HG03095 (cell line): ENCODE measurements around the gene CACNA1A.
"Not testable (repeated sequence)": the region's sequence is repeated elsewhere in the genome, so short reads cannot be mapped to it uniquely, and the experiment has no call there.

Experiments used
- ATAC-seq: cut with Tn5 transposase; IDR thresholded peaks from one replicate; pipeline ENCODE4 v1.9.1; 2021; ENCODE audit warnings: moderate library complexity; ENCODE audit not compliant: unreplicated experiment

CACNA1A gene

DNA sequence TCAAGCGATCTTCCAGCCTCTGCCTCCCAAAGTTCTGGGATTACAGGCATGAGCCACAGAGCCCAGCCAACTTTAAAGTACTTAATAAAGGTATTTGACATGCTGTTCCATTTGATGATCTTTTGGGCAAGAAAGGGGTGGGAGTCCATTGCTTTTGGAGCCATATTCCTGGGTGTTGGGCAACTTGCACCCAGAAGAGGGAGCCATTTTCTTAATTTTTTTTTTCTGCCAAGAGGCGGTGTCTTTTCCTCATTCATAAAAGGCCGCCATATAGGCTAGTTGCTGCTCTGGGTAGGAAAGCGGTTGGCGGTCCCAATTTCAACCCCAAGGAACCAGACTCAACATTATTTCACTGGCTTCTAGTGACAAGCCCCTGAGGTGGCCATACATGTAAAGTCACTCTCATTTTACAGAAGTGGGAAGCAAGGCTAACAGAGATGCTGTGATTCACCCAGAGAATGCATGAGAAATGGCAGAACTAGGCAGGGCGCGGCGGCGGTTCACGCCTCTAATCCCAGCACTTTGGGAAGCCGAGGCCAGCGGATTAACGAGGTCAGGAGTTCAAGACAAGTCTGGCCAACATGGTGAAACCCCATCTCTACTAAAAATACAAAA lies 139.6 kb downstream of the CACNA1A start:
- ATAC-seq, result no peak

DNA sequence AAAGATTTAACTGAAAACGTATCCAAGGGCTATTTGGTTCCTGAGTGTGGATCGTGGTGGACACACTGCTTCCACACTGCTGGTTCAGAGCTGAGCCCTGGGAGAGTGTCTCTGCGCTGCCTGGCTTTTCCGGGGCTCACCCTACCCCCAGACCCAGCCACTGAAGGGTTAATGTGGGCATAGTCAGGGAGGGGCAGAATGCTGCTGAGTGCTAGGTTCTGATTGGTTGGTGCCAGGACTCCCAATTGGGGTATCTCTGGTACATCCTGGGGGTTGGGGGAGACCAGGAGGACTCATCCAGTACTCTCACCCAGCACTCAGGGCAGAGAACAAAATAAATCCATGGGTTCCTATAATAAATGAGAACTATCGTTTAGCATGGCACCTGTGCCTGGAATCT lies 142.3 kb downstream of the CACNA1A start:
- no peak for ATAC-seq

DNA sequence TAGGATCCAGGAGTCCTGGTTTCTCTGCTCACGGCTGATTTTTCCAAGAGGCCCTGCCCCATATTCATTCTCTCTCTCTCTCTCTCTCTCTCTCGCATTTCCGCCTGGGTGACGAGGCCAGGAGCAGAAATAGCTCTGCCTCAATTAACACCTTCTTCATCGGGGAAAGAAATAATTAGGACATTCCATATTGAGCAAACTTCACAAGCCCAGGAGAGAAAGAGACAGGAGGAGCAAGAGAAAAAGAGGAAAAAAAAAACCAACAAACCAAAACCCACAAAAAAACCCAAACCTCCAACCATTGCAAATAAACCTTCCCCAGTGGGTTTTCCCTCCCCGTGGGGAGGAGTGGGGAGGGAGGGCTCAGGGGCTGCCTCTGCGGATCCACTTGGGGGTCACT lies 143.0 kb downstream of the CACNA1A start:
- no peak for ATAC-seq

DNA sequence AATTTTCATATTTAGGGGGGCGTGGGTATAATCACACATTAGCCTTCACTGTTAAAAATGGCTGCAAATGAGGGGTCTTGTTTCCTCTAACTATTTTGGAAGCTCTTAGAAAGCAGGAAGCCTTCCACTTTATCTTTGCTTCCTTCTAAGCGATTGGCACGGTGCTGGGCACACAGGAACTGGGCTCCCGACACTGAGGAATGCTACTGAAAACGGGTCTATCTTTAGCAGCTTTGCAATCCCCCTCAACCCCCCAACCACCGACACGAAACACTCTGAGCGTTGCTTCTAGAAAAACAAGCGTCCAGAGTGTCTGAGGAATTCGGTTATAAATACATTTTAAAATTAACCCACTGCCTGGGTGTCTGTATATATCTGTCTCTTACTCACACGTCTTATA lies 143.6 kb downstream of the CACNA1A start:
- no peak for ATAC-seq

DNA sequence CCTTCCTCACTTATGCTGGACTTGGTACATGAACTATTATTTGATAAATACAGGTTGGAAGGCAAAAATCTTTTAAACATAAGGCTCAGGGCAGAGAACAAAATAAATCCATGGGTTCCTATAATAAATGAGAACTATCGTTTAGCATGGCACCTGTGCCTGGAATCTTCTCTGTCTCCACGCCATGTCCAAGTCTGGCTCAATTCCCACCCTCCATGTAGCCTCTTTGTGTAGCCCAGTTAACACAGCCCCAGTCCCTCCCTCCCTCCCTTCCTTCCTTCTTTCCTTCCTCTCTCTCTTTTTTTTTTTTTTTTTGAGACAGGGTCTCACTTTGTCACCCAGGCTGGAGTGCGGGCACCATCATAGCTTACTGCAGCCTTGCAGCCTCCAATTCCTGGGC lies 144.6 kb downstream of the CACNA1A start:
- not testable (repeated sequence) for ATAC-seq

DNA sequence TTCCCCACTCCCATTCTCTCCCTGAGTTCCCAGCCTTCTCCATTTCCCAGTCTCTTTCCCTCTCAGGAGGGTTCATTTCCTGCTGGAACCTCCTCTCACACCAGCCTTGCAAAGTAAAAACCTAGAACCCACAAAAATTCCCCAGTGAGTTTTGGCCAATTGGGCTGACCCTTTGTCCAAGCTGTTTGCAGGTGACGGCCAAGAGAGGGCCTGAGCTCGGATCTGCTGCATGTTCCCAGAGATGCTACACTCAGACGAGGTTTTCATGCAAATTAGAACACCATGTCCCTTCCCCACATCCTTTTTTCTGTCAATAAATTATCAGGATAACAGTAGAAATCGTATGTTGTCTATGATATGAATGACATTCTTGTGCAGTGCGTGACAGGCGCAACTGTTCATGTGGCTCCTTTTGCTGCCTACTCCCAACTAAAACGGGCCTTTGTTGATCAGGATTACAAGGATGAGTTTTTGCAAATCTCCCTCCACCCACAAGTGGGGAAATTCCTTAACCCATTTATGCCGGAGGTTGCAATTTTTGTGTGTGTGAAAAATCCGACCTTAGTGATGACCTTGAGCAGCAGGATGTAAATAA lies 149.5 kb downstream of the CACNA1A start:
- no peak for ATAC-seq

DNA sequence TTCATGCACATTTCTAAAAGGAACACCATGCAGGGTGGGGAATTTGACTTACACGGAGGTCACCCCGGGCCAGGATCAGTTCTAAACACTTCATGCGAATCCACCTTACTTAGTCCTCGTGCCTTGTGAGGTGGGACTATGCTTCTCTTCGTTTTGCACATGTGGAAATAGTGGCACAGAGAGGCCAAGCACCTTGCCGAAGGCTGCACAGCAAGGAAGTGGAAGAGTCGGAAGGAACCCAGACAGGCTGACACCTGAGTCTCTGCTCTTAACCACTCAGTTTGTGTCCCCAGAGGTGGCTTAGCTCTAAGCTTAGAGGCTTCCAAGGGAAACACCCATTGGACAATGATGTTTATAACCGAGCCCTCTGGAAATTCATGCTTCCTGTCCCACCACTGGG lies 150.1 kb downstream of the CACNA1A start:
- no peak for ATAC-seq

DNA sequence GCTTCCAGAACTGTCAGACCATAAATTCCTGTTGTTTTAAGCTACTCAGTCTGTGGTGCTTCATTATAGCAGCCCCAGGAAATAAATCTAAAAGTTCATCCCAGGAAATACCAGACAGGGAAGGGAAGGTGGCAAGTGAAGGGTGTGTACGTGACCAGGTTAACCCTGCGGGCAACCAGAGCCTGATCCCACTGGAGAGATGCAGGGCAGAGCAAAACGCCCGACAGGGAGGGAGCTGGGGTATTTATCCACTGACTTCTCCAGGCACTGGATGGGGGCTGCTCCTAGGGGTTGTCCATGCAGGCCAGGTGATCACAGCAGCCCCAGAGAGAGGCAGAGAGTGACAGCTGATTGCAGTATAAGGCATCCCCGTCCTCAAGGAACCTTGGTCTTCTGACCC lies 150.9 kb downstream of the CACNA1A start:
- ATAC-seq, result no peak

DNA sequence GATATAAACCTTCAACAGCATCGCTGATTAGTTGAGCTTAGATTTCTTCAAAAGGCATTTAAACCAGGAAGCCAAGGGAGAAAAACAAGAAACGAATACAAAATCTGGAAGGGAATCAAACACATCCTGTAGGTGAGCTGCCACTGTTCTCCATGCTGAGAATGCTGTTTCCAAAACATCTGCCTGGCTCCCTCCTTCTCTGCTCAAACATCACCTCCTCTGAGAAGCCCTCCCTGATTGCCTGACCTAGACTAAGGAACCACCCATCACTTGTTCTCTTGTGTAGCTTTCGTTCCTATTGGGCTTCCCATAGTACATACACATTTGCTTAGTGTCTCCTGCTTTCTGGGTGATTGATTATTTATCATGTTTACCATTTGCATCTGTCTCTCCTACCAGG lies 152.7 kb downstream of the CACNA1A start:
- ATAC-seq, result no peak

DNA sequence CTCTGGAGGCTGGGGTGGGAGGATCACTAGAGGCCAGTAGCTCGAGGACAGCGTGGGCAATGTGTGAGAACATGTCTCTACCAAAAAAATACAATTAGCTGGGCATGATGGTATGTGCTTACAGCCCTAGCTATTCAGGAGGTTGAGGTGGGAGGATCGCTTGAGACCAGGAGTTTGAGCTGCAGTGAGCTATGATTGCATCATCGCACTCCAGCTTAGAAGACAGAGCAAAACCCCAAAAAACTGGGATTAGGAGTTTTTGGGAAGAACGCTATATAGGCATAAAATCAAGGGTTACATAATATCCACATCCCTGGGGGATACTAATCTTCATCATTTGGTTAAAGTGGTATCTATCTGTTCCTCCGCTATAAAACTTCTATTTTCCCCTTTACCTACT lies 155.5 kb downstream of the CACNA1A start:
- no peak for ATAC-seq

DNA sequence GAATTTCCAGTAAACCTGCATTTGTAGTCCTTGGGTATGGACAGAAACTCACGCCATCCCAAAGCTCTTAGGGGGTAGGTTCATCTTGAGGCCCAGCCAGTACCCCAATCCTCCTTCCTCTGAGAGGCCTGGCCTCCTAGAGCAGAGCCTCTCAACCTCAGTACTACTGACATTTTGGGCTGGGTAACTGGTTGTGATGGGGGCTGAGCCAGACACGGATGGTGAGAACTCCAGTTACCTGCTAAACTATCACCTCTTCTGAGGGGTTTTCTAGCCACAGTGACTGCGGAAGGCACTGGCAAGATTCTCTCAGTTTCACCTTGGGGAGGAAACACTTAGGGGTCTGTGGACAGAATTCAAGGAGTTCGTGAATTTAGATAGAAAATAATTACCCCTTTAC lies 156.2 kb downstream of the CACNA1A start:
- no peak for ATAC-seq

DNA sequence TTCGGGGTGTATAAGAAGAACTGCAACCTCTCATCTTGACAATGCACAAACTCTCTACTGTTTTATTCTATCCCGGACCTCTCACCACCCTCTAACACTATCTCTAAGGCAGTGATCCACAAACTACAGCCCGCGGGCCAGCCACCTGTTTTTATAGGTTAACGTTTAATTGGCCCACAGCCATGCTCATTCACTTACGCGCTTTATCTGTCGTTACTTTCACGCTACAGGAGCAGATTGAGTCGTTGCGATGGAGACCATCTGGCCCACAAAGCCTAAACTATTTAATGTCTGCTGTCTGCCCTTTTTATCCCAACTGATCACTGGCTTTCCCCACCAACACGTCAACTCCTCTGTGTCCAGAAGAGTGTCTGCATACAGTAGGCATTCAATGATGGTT lies 158.9 kb downstream of the CACNA1A start:
- ATAC-seq, result no peak

DNA sequence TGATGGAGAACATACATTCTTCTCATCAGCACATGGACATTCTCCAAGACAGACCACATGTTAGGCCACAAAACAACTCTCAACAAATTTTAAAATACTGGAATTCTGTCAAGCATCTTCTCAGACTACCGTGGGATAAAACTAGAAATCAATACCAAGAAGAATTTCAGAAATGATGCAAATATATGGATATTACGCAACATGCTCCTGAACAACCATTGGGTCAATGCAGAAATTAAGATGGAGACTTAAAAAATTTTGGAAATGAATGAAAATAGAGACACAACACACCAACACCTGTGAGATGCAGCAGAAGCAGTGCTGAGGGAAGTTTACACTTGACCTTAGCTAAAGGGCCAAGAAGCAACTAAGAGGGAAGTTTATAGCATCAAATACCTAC lies 162.8 kb downstream of the CACNA1A start:
- no peak for ATAC-seq

DNA sequence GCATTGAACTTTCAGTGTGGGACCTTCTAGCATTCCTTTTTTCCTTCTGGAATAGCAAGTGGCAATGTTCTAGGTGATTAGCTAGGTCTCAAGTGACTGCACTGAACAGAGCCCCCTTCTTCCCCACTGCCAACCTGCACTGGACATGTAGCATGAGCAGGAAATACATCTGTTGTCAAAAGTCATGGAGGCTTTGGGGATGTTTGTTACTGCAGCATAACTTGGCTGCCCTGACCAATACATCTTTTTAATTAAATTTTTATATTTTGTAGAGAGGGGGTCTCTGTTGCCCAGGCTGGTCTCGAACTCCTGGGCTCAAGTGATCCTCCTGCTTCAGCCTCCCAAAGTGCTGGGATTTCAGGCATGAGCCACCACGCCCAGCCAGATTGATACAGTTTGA lies 163.6 kb downstream of the CACNA1A start:
- no peak for ATAC-seq

DNA sequence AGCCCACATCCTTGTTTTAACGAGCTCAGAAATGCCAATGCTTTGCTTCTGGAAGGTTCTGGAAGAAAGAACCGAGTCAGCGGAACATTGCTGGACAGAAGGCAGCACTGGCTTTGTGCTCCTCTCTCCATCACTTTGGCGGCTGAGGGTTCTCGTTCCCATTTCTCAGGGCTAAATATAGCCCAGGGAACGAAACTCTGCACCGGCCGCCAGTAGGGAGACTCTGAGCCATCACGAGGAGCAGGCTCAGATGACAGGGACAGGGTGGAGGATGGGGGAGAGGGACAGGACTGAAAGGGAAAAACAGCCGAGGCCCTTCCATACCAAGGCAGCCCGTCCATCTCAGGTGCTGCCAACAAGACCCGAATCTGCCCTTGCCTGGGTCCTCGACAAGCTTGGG lies 166.4 kb downstream of the CACNA1A start:
- ATAC-seq, result no peak

DNA sequence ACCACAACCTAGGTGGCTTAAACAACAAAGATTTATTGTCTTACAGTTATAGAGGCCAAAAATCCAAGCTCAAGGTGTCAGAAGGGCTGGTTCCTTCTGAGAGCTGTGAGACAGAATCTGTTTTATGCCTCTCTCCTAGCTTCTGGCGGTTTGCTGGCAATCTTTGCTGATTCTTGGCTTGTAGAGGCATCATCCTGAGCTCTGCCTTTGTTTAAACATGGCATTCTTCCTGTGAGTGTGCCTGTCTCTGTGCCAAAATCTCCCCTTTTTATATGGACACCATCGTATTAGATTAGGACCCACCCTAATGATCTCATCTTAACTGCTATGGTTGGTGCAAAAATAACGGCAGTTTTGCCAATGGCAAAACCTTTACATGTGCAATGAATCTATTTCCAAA lies 169.1 kb downstream of the CACNA1A start:
- no peak for ATAC-seq

DNA sequence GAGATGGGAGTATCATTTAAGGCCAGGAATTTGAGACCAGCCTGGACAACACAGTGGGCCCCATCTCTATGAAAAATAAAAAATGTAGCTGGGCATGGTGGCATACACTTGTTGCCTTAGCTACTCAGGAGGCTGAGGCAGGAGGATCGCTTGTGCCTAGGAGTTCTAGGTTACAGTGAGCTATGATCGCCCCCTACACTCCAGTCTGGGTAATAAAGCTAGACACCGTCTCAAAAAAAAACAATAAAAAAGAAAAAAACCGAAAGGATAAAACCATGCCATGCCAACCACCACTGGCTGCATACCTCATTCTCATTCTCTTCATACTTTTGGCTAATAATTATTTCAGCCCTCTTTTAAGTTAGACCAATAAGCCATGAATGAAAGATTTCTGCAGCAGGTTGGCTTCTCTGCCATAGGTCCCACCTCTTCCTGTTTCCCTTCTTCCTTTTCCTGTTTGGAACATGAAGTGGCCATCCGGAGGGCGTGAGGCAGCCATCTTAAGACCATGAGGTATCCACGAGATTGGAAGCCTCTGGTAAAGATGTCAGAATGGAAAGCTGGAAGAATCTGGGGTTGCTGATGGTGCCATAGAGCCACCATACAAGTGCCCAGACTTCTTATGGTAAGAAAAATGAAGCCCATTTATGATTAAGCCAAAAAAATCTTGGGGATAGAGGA lies 171.3 kb downstream of the CACNA1A start:
- no peak for ATAC-seq

DNA sequence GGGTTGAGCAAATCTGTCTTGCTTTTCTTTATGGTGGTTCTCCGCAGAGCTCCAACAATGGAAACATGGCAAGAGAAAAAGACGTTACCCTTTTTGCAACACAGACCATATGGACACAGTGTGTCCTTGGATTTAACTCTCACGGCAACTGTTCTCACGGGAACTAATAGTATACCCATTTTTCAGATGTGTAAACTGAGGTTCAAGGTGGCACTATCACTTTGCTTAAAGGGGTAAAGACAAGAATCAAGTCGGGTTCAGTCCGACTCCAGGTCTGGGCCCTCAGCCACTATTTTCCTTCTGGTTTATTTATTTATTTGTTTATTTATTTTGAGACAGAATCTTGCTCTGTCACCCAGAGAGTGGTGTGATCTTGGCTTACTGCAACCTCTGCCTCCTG lies 176.0 kb downstream of the CACNA1A start:
- no peak for ATAC-seq

DNA sequence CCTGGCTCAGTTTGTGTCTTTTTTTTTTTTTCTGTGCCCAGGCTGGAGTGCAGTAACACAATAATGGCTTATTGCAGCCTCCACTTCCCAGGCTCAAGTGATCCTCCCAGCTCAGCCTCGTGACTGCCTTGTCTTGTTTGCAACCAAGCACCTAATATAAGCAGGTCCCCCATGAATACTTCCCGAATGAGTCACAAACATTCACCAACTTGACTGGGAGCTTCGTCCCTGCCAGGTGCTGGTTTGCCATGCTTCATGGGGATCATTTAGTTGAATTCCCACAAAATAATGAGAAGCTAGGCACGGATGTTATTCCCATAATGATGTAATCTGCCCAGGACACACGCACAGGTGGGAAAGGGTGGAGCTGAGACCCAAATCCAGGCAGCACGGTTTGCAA lies 176.5 kb downstream of the CACNA1A start:
- ATAC-seq, result no peak

DNA sequence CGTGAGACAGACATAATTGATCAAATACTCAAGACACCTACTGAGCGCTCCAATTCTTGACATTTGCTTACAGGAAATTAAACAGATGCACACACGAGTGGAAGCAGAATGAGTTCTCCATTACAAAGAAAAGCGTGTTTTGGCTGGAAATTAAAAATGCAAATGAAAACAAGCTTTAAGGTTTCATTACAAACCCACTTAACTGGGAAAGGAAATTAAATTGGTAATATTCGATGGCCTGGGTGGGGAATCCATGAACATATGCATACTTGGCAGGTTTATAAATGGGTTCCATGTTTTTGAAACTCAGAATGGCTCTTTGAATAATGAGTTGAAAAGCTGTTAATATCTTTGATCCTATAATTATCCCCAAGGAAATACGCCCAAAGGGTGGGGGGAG lies 178.0 kb downstream of the CACNA1A start:
- ATAC-seq, result no peak

DNA sequence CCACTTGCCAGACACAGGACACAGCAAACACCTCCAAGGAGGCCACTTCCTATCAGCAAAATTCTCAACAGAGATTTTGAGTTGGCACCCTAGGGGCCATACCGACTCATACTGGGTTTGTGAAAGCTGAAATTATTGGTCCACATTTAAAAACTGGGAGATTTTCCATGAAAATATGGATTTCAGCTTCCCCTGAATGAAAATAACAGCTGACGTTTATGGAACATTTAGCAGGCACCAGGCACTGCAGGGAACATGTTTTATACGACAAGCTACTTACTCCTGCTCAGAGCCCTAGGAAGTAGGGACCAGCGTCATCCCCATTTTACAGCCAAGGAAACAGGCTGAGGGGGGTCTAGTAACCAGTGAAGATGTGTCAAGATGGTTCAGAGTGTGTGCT lies 186.8 kb downstream of the CACNA1A start:
- no peak for ATAC-seq

DNA sequence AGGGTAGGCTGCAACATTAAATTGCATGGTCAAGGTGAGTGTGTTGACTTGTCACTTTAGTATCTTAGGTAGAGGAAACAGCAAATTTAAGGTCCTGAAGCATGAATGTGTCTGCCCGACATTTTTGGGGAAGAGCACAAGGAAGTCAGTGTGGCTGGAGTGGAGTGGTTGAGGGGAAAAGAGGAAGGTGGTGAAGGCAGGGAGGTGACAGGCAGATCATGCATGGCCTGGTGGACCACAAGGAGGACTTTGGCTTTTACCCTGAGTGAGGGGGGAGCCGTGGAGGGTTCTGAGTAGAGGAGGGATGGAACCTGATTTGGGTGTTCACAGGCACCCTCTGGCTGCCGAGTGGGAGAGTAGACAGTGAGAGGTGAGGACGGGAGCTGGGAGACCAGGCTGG lies 188.1 kb downstream of the CACNA1A start:
- ATAC-seq, result no peak

DNA sequence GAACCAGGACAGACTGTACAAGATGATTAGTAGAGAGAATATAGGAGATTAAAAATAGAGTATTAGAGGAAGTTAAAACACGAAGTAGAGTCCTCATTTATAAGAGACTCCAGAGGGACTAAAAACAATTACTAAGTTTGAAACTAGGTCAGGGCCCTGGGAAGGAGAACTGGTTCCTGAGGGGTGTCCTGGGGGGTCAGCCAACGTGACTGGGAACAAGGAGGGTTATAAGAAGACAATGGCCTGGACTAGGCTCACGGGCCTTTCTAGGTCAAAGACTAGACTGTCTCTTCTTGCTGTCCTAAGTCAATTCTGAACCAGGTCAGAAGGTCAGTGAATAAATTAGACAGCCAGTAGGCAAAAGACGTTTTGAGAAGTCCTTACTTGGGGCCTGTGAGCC lies 190.8 kb downstream of the CACNA1A start:
- ATAC-seq, result no peak
